HEK293 (cell line): ENCODE results near the gene RAPGEFL1.

Experiments
- CTCF ChIA-PET: fragments of 350-600 bp; formaldehyde crosslinking; extraction: SDS; loops from one replicate; lab custom pipeline; 2021; ENCODE audit warnings: antibody characterized with exemption; lab: Yijun Ruan, JAX
- POLR2A ChIA-PET: fragments of 300-600 bp; formaldehyde crosslinking; extraction: SDS; loops from one replicate; lab custom pipeline; 2020; ENCODE audit warnings: antibody characterized with exemption, inconsistent platforms; lab: Yijun Ruan, JAX
- H3K27ac ChIP-seq: fragments of 200-500 bp; sonication (Bioruptor generic); 2 replicates; pipeline ENCODE4 v1.5.1; 2014; ENCODE audit warnings: low read depth, low read length, control low read depth, inconsistent platforms; ENCODE audit errors: extremely low read depth
- H3K36me3 ChIP-seq, 2 experiments: fragments of 200-500 bp in 1 of 2; sonication (Bioruptor generic) in 1 of 2; 1 replicate in 1 of 2; 2 replicates in 1 of 2; pipeline ENCODE4 v1.5.1; 2014 to 2017; ENCODE audit warnings: inconsistent platforms in 2 of 2, low read length in 2 of 2; ENCODE audit not compliant: control insufficient read depth in 2 of 2, insufficient read depth in 1 of 2
- H3K4me1 ChIP-seq: fragments of 200-500 bp; sonication (Bioruptor generic); 2 replicates; pipeline ENCODE4 v1.5.1; 2014; ENCODE audit warnings: mild to moderate bottlenecking, low read length, inconsistent platforms; ENCODE audit not compliant: control insufficient read depth, insufficient read depth
- H3K4me3 ChIP-seq: 2 replicates; pipeline ENCODE4 v1.5.1; 2011; ENCODE audit warnings: low read depth, mild to moderate bottlenecking, control low read depth, low read length, moderate library complexity
- H3K9me3 ChIP-seq: fragments of 200-500 bp; sonication (Bioruptor generic); 2 replicates; pipeline ENCODE4 v1.5.1; 2014; ENCODE audit warnings: low read depth, low read length, inconsistent platforms; ENCODE audit not compliant: control insufficient read depth, insufficient read depth
- GFI1B ChIP-seq: fragments of 450-650 bp; formaldehyde crosslinking; IDR thresholded peaks from 2 replicates; pipeline ENCODE4 v1.5.1; 2016; ENCODE audit warnings: missing biosample characterization, missing genetic modification characterization
- PRDM1 ChIP-seq: fragments of 450-650 bp; formaldehyde crosslinking; IDR thresholded peaks from 2 replicates; pipeline ENCODE4; 2016; ENCODE audit warnings: missing biosample characterization, missing genetic modification characterization
- WT1 ChIP-seq: fragments of 450-650 bp; formaldehyde crosslinking; IDR thresholded peaks from 2 replicates; pipeline ENCODE4 v1.5.1; 2016; ENCODE audit warnings: missing biosample characterization, missing genetic modification characterization
- ZBTB20 ChIP-seq: fragments of 450-650 bp; formaldehyde crosslinking; IDR thresholded peaks from 2 replicates; pipeline ENCODE4 v1.5.1; 2016; ENCODE audit warnings: missing biosample characterization, missing genetic modification characterization
- ZBTB8A ChIP-seq: fragments of 450-650 bp; formaldehyde crosslinking; IDR thresholded peaks from 2 replicates; pipeline ENCODE4 v1.5.1; 2016; ENCODE audit warnings: missing biosample characterization, missing genetic modification characterization
- ZNF19 ChIP-seq: fragments of 450-650 bp; formaldehyde crosslinking; IDR thresholded peaks from 2 replicates; pipeline ENCODE4; 2016; ENCODE audit warnings: missing biosample characterization, missing genetic modification characterization, low read depth
- ZNF239 ChIP-seq: fragments of 450-650 bp; formaldehyde crosslinking; IDR thresholded peaks from 2 replicates; pipeline ENCODE4 v1.5.1; 2016; ENCODE audit warnings: missing biosample characterization, missing genetic modification characterization
- ZNF248 ChIP-seq: fragments of 450-650 bp; formaldehyde crosslinking; IDR thresholded peaks from 2 replicates; pipeline ENCODE4 v1.5.1; 2017; ENCODE audit warnings: missing biosample characterization, missing genetic modification characterization
- ZNF335 ChIP-seq: fragments of 450-650 bp; formaldehyde crosslinking; conservative IDR thresholded peaks from 2 replicates; pipeline ENCODE4 v1.5.1; 2016; ENCODE audit warnings: missing biosample characterization, missing genetic modification characterization
- ZNF350 ChIP-seq: fragments of 450-650 bp; formaldehyde crosslinking; IDR thresholded peaks from 2 replicates; pipeline ENCODE4 v1.5.0; 2017; ENCODE audit warnings: missing biosample characterization, mild to moderate bottlenecking, missing genetic modification characterization
- ZNF626 ChIP-seq: fragments of 450-650 bp; sonication (Bioruptor Pico); formaldehyde crosslinking; IDR thresholded peaks from 2 replicates; pipeline ENCODE4 v1.5.1; 2018; ENCODE audit warnings: missing biosample characterization, missing genetic modification characterization, inconsistent platforms
- ZNF76 ChIP-seq: fragments of 450-650 bp; formaldehyde crosslinking; IDR thresholded peaks from 2 replicates; pipeline ENCODE4; 2016; ENCODE audit warnings: low read depth, missing biosample characterization, missing genetic modification characterization, borderline replicate concordance
- TF ChIP-seq, protein P1 (sequence below): fragments of 450-650 bp; formaldehyde crosslinking; IDR thresholded peaks from 2 replicates; pipeline ENCODE4; 2016; ENCODE audit warnings: missing biosample characterization, missing genetic modification characterization
- TF ChIP-seq, protein P2 (sequence below): fragments of 450-650 bp; formaldehyde crosslinking; conservative IDR thresholded peaks from 2 replicates; pipeline ENCODE4 v1.5.1; 2016; ENCODE audit warnings: low read depth, missing biosample characterization, missing genetic modification characterization
- TF ChIP-seq, protein P3 (sequence below): fragments of 450-650 bp; formaldehyde crosslinking; IDR thresholded peaks from 2 replicates; pipeline ENCODE4 v1.5.1; 2016; ENCODE audit warnings: missing biosample characterization, missing genetic modification characterization

Gene RAPGEFL1

DNA sequence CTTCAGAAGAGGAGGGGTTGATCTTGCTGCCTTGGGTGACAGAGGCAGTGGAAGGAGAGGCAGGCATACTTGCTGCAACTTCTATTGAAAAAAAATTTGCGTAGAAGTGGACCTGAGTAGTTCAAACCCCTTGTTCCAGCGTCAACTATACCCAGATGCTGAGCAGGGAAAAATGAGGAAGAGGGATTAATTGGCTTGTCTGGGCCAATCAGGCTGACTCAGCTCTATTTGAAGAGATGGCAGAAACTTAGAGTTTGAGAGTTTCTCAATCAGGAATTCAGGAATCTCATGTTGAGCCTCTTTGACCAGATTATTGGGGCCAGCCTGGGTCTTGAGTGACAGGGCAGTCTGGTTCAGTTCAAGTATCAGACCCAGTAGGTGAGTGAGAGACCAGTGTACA is 19.3 kb upstream of the RAPGEFL1 start:
- TF ChIP-seq ZNF626 (tag by site-specific recombination) (no peak), ZBTB20 (tag by site-specific recombination) (no peak), ZNF350 (tag by site-specific recombination) (no peak), WT1 (no peak), ZNF239 (tag by site-specific recombination) (no peak), ZNF76 (tag by site-specific recombination) (no peak), ZNF248 (no peak), ZBTB8A (tag by site-specific recombination) (no peak)
- TF ChIP-seq, protein P1, sequence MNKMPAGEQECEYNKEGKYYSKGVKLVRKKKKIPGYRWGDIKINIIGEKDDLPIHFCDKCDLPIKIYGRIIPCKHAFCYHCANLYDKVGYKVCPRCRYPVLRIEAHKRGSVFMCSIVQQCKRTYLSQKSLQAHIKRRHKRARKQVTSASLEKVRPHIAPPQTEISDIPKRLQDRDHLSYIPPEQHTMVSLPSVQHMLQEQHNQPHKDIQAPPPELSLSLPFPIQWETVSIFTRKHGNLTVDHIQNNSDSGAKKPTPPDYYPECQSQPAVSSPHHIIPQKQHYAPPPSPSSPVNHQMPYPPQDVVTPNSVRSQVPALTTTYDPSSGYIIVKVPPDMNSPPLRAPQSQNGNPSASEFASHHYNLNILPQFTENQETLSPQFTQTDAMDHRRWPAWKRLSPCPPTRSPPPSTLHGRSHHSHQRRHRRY (tag by site-specific recombination): no peak
- TF ChIP-seq, all 188 proteins: peak for 0
- no peak overlapping the region for H3K4me3 ChIP-seq
- peaks cover 68 to 74% of the 10 kb centered on the region in 2 experiments for H3K36me3 ChIP-seq
- POLR2A ChIA-PET: interaction anchor here (0.6 to 1.6 kb wide), 3 partner anchors 44 to 82 kb away, joined by 3 to 7 read pairs (median 6); no protein-coding TSS in a partner anchor
- H3K27ac ChIP-seq: no peak overlapping the region
- no peaks in the 10 kb centered on the region for H3K4me1 ChIP-seq
- CTCF ChIA-PET: interaction anchor here (1.3 to 6.0 kb wide), 4 partner anchors 11 to 123 kb away, joined by 4 to 61 read pairs (median 7); no protein-coding TSS in a partner anchor
- no peaks in the 10 kb centered on the region for H3K9me3 ChIP-seq

- Histone ChIP-seq H3K4me3 (no peak overlapping the region), H3K9me3 (no peaks in the 10 kb centered on the region), H3K36me3 (peaks cover 68 to 74% of the 10 kb centered on the region in 2 experiments), H3K4me1 (no peaks in the 10 kb centered on the region), H3K27ac (no peak overlapping the region)
- CTCF ChIA-PET: interaction anchor here (0.7 to 6.0 kb wide), 6 partner anchors 10 to 131 kb away, joined by 3 to 61 read pairs (median 5); no protein-coding TSS in a partner anchor
- POLR2A ChIA-PET: interaction anchor here (1.2 to 1.6 kb wide), 2 partner anchors 44 to 45 kb away, joined by 3 to 6 read pairs; no protein-coding TSS in a partner anchor
- no peak for TF ChIP-seq ZNF19
- no peak for TF ChIP-seq GFI1B
- TF ChIP-seq, protein P2, sequence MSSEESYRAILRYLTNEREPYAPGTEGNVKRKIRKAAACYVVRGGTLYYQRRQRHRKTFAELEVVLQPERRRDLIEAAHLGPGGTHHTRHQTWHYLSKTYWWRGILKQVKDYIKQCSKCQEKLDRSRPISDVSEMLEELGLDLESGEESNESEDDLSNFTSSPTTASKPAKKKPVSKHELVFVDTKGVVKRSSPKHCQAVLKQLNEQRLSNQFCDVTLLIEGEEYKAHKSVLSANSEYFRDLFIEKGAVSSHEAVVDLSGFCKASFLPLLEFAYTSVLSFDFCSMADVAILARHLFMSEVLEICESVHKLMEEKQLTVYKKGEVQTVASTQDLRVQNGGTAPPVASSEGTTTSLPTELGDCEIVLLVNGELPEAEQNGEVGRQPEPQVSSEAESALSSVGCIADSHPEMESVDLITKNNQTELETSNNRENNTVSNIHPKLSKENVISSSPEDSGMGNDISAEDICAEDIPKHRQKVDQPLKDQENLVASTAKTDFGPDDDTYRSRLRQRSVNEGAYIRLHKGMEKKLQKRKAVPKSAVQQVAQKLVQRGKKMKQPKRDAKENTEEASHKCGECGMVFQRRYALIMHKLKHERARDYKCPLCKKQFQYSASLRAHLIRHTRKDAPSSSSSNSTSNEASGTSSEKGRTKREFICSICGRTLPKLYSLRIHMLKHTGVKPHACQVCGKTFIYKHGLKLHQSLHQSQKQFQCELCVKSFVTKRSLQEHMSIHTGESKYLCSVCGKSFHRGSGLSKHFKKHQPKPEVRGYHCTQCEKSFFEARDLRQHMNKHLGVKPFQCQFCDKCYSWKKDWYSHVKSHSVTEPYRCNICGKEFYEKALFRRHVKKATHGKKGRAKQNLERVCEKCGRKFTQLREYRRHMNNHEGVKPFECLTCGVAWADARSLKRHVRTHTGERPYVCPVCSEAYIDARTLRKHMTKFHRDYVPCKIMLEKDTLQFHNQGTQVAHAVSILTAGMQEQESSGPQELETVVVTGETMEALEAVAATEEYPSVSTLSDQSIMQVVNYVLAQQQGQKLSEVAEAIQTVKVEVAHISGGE (tag by site-specific recombination): no peak
- TF ChIP-seq, protein P3, sequence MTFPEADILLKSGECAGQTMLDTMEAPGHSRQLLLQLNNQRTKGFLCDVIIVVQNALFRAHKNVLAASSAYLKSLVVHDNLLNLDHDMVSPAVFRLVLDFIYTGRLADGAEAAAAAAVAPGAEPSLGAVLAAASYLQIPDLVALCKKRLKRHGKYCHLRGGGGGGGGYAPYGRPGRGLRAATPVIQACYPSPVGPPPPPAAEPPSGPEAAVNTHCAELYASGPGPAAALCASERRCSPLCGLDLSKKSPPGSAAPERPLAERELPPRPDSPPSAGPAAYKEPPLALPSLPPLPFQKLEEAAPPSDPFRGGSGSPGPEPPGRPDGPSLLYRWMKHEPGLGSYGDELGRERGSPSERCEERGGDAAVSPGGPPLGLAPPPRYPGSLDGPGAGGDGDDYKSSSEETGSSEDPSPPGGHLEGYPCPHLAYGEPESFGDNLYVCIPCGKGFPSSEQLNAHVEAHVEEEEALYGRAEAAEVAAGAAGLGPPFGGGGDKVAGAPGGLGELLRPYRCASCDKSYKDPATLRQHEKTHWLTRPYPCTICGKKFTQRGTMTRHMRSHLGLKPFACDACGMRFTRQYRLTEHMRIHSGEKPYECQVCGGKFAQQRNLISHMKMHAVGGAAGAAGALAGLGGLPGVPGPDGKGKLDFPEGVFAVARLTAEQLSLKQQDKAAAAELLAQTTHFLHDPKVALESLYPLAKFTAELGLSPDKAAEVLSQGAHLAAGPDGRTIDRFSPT (tag by site-specific recombination): no peak
- TF ChIP-seq PRDM1 (tag by site-specific recombination): no peak
- no peak for TF ChIP-seq ZNF335 (tag by site-specific recombination)
Measured at GRCh38 chr17:40158438-40159013, 18.7 kb upstream of the RAPGEFL1 start.
